SH-SY5Y (cell line): ENCODE results near the gene PTGIS.

Source experiments
- GATA2 ChIP-seq: IDR thresholded peaks from 2 replicates; pipeline ENCODE4 v1.6.1; 2011; ENCODE audit warnings: mild to moderate bottlenecking, low read depth, low read length
- GATA3 ChIP-seq: IDR thresholded peaks from 2 replicates; pipeline ENCODE4 v1.6.1; 2011; ENCODE audit warnings: low read depth, mild to moderate bottlenecking, low read length, moderate library complexity

DNA sequence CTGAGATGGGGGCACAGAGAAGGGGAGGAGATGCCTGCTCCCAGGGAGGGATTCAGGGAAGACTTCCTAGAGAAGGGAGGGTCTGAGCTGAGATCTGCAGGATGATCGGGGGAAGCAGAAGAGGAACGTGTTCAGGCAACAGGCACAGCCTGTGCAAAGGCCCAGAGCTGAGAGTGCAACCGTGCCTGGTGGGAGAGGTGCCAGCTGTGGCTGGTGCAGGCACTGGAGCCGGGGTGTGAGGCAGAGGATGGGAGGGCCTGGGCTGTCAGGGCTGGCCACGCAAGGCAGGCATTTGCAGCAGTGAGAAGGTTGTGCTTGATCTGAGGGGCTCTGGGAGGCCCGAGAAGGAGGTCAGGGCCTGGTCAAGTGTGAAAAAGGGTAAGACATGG is 27.7 kb downstream of the PTGIS start:
- TF ChIP-seq GATA2 = no peak
- no peak for TF ChIP-seq GATA3
